OCI-M1 (cell line): ENCODE data around the gene KDM5B.
"Not testable (repeated sequence)": the region's sequence is repeated elsewhere in the genome, so short reads cannot be mapped to it uniquely, and the experiment has no call there.

Experiments
- DNase-seq: peaks from one replicate; lab custom pipeline; 2025; lab: John Stamatoyannopoulos, UW

Gene KDM5B

DNA sequence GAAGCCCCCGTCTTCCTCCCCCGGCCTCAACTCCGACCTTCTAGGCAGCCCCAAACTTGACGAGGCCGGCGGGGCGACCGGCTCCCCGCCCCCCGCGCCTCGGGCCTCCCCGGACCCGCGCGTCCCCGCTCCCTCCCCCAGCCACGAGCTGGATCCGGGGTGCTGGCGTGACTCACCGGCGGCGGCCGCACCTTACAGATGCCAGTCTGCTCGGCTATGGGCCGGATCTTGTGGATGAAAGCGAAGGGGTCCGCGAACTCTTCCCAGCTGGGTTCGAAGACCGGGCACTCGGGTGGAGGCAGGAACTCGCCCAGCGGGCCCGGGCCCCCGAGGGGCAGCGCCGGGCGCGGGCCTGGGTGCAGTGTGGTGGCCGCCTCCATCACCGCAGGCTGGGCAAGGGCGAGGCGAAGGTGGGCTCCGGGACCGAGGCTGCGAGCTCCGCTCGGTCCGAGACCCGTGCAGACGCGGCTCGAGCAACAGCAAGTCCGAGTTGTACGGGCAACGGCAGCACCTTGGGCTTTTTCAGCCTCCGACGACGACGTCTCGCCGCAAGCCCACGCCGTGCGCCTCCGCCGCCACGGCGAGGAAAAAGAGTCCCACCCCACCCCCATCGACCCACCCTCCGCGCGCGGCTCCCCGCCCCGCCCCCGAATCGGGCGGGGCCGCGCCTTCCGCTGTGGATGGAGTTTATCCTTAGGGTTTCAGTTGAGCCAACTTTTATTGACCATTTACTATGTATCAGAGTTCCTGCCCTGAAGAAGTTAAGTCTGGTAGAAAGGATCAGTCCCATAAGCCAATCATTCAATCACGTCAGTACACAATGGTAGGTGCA lies at the start of gene KDM5B:
KDM5B (minus strand) TSS at position 496 of the 832 bp plus-strand sequence; CDS start at position 380, 116 bp downstream.
- DNase-seq = peak; percentile 85

GRCh38 chr1:202857136-202857610 lies 49.0 kb upstream of the KDM5B start:
- no peak for DNase-seq

DNA sequence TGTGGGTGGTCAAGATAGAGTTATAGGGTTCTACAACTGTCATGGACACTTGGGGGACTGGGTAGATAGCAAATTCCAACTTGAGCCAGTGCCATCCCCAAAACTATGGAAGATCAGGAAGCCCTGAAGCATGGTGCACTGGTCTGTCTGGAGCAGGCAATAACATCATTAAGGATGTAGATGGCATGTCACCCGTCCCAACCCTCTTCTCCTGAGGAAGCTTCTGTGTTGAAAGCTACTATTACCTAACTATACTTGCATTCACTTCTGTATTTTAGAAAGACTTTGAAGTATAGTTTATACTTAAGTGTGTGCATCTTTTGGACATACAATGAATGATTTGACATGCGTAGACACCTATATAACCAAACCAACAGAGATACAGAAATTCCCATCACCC lies 47.8 kb upstream of the KDM5B start:
- no peak for DNase-seq

DNA sequence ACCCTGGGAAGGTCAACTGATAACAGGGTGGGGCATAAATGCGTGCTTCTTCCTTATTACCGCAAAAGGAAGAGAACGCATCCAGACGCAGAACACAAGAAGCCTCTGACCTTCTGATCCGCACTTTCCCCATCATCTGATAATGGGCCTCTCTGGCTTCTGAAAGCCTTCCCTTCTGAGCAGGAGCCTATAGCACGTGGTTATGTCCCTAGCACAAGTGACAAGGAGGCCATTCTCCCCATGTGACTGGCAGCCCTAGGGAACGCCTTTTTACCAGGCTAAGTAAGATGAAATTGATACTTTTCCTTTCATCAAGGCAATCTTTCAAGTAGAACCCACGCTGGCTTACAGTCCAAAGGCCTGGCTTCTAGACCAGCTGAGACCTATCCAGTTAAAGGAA lies 46.6 kb upstream of the KDM5B start:
- DNase-seq = no peak

- DNase-seq = peak; percentile 87
Observed at GRCh38 chr1:202852163-202852904, 44.1 kb upstream of the KDM5B start.

DNA sequence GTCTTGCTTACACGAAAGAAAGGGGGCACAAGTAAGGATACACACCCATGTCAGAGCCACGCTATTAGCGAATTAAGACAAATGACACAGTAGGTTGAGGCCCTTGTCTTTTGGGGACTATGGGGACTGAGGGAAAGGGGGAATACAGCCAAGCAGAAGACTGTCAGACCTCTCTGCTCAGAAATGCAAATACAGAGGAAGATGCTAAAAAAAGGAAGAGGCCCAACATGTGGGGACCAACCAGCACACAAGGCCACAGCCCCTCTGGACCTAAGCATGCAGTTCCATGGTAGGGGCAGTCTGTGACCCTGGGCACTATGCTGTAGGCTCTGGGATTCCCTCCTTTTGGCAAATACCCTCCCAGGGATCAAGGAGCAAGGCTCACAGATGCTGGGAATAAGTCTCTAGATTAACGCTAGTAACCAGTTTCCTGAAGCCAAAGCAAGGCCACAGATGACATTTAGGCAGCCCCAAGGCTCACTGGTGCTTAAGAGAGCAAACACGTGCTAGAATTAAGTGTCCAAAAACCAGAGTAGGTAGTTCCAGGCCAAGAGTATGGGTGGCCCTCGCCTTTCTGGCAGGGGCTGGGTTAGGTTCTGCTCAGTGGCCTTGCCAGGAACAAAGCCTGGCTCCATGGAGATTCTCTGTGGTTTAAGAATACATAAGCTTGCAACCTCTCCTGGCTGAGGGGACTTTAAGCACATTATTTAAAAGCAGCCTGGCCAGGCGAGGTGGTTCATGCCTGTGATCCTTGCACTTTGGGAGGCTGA lies 42.6 kb upstream of the KDM5B start:
- DNase-seq = no peak

DNA sequence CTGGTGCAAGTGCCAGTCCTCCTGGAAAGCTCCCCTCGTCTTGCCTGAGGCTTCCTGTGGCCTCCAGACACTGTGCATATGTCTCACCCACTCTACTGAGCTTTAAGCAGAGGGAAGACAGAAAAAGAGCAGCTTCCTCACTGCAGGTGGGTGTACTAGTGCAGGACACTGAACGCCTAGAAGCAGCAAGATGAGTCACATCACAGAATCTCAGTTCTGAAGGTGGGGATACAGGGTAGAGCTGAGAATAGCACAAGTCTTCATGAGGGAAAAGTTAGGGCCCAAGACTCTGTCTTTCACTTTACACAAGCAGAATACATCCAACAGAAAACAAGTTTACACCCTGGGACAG lies 39.9 kb upstream of the KDM5B start:
- no peak for DNase-seq

DNA sequence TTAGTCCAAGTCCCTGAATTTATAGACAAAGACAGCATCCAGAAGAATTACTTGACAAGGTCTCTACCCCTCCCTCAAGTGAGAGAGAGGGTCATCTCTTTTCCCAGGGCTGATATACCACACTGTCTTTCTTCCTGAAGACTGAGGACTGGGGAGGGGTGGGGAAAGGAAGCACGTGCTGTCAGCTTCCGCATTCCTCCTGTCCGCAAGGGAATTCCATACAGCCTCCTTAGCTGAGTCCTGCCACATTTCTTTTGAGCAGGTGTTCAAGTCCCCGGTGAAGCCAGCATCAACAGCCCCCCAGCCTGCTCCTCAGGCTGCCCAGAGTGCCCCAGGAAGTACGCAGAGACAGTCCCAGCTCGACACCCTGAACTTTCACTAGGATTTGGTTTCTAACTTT lies 36.7 kb upstream of the KDM5B start:
- no peak for DNase-seq

GRCh38 chr1:202844259-202844658 lies 36.0 kb upstream of the KDM5B start:
- no peak for DNase-seq

DNA sequence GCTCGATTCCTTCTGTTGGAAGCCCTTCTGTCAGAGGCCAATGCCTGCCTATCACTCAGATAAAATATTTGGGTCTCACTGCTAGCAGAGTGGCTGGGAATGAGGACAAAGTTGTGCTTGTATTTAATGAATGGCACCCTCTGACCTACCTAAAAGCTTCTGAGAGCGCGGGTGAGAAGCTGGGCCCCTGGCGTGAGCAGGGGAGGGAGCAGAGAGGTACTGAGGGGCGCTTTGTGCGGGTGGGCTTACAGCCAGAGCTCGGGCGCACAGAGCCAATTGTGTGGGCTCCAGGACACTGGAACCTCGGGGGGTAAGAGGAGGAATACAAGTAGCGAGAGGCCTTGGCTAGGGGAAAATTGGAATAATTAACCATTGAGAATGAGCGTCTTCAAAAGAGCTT lies 34.9 kb upstream of the KDM5B start:
- DNase-seq = no peak

DNA sequence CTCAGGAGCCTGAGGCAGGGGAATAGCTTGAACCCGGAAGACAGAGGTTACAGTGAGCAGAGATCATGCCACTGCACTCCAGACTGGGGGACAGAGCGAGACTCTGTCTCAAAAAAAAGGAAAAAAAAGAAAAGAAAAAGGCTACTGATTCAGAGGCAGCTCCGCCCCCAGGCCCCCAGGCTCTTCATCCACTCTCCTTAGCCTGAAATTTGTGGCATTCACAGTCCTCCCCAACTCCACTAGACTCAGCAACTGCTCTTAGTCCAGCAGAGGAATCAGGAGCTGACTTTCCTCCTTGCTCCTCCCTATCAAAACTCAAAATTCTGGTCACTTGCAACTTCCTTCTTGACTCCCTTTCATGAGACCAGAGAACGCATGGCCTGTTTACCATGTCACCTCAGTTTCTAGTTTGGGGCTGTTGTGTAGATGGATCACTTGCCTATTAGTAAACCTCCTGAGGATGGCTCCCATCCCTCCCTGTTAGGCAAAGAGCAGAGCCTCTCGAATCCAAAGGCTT lies 29.6 kb upstream of the KDM5B start:
- no peak for DNase-seq

- DNase-seq = no peak
Observed at GRCh38 chr1:202836623-202837403, 28.6 kb upstream of the KDM5B start.

DNA sequence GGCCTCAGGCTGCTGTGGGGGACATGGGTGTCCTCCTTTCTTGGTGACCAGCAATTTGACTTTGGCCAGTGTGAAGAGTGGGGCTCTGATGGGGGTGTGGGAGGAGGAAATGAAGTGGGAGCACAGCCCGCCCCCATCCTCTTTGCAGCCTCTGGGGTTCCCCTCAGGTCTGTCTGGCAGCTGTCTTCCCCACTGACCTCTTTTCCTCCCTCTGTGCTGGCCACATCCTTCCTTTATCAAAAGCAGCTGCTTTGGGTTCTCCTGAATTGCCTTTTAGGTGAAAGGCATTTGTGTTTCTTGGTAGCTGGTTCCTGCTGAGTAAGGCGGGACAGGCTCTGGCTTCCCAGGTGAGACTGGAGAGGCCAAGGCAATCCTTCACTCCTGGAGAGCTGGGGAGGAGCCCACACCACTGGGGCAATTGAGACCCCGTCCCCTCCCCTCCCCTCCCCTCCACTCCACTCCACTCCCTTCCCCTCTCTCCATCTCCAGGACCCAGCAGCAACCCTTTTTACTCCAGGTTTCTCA lies 27.4 kb upstream of the KDM5B start:
- DNase-seq = no peak

DNA sequence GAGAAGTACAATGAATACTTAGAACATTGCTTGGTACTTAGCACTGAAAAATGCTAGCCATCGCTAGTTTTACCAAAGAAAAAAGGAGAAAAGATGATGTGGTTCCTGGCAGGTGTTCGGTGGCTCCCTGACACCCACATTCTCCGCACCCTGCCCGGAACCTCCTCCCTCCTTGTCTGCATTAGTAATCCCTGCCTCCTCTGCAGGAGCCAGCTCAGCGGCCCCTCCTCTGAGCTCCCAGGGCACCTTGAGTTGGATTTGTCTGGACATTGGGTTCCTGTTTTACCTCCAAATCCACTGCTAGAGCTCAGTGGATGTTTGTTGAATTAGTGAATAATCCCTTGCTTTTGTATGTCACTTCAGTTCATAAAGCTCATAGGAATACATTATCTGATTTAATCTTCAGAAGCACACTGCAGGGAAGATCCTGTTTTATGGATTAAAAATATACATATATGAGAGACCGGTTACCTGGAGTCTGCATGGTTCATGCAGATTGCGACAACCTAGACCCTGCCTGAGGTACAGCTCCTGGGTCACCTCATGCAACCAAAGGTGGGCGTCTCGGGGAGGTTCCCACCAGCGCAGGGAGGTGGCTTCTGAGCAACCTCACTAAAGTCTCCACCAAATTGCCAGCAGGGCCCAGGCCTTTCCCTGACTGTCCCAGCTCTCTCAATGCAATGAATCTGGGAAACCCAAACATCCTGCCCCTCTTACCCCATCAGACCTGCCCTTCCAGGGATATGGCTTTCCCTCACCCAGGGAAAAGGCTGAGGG lies 26.7 kb upstream of the KDM5B start:
- no peak for DNase-seq

DNA sequence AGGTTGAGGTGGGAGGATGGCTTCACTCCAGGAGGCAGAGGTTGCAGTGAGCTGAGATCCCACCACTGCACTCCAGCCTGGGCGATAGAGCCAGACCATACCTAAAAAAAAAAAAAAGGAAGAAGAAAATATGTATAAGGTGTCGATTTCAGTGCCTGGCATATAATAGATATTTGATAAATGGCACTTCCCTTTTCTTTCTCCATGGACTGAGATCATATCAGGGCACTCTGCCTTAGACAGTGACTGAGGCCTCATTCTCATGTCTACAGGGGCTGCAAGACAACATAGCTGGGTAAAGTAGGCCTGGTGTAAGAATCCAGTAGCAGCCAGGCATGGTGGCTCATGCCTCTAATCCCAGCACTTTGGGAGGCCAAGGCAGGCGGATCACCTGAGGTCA lies 23.7 kb upstream of the KDM5B start:
- DNase-seq = peak; percentile 55

- not testable (repeated sequence) for DNase-seq
Observed at GRCh38 chr1:202829223-202829622, 21.0 kb upstream of the KDM5B start.

DNA sequence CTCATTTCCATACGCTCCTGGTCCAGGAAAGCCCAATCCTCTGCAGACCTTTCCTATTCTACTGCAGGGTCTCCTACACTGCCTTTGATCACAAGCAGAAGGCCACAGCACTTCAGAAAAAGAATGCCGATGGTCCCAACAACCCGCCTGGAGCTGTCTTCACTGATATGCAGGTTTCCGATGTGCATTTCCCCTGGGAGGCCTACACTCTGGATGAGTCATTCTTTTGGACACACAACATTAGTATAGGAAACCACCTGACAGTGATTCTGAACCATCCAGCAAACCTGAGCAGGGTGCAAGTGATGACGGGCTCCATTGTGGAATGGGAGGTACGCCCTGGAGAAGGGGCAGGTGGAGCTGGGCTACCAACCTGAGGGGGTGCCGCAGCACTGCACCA lies 17.5 kb upstream of the KDM5B start:
- DNase-seq = no peak

- no peak for DNase-seq
Observed at GRCh38 chr1:202821467-202821866, 13.2 kb upstream of the KDM5B start.

- no peak for DNase-seq
Observed at GRCh38 chr1:202818819-202819218, 10.6 kb upstream of the KDM5B start.

- no peak for DNase-seq
Observed at GRCh38 chr1:202815120-202815519, 6.9 kb upstream of the KDM5B start.
